GM12873 (cell line): ENCODE measurements around the gene ARHGEF25.

Experiments
- TF ChIP-seq, protein P1 (sequence below): IDR thresholded peaks from 2 replicates; pipeline ENCODE4 v1.5.1; 2012; ENCODE audit warnings: low read depth, mild to moderate bottlenecking, moderate library complexity, low read length, control low read depth; ENCODE audit not compliant: insufficient read depth; ENCODE audit errors: missing control alignments

Gene ARHGEF25

DNA sequence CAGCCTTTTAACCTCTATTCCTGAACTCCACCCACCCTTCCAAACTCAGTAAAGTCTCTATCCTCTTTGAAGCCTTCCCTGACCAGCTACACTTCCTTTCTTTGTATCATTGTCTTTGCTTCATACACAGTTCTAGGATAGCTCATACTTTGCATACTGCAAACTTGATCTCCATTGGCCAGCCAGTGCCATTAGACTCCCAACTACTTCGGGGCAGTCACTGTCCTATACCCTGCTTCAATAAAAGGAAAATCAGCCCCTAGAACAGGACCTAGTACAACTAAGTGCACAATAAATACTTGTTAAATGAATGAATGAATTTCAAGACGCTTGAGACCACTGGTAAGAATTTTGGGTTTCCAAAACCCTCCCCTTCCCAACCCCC lies 20.8 kb upstream of the ARHGEF25 start:
- TF ChIP-seq, protein P1, sequence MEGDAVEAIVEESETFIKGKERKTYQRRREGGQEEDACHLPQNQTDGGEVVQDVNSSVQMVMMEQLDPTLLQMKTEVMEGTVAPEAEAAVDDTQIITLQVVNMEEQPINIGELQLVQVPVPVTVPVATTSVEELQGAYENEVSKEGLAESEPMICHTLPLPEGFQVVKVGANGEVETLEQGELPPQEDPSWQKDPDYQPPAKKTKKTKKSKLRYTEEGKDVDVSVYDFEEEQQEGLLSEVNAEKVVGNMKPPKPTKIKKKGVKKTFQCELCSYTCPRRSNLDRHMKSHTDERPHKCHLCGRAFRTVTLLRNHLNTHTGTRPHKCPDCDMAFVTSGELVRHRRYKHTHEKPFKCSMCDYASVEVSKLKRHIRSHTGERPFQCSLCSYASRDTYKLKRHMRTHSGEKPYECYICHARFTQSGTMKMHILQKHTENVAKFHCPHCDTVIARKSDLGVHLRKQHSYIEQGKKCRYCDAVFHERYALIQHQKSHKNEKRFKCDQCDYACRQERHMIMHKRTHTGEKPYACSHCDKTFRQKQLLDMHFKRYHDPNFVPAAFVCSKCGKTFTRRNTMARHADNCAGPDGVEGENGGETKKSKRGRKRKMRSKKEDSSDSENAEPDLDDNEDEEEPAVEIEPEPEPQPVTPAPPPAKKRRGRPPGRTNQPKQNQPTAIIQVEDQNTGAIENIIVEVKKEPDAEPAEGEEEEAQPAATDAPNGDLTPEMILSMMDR: no peak

DNA sequence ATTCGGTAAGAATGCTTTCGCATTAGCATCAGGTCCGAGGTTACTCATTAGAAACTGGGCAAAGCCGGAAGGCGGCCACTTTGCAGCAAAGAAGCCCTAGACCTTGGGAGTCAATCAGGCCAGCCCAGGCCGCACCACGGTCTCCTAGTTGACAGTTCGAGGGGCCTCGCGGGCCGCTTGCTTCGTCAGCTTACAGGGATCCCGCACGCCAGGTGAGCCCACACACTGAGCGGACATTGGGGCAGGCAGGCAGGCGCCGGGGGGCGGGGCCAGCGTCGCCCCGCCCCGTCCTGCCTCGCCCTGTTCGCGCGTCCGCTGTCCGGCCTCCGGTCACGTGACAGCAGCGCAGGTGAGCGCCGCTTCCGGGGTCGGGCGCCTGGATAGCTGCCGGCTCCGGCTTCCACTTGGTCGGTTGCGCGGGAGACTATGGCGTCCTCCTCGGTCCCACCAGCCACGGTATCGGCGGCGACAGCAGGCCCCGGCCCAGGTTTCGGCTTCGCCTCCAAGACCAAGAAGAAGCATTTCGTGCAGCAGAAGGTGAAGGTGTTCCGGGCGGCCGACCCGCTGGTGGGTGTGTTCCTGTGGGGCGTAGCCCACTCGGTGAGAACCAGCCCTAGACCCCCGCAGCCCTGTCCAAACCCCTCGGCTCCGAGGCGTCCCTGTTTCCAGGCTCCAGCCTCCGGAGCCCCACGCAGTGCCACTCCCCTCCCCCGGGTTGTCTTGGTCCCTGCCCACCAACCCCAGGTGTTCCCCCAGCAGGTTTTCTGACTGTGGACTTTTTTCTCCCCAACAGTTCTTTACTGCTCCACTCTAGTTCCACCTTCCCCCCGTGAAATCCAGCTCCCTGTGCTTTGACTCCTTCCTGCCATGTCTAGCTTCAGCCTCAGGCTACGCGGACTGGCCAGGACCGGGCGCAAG lies 20.1 kb upstream of the ARHGEF25 start, which contains the start of gene PIP4K2C:
Gene PIP4K2C, plus strand, starts transcription at position 329 of the 918 bp plus-strand sequence. Its CDS starts 98 bp downstream, at position 427.
- TF ChIP-seq, protein P1: no peak

DNA sequence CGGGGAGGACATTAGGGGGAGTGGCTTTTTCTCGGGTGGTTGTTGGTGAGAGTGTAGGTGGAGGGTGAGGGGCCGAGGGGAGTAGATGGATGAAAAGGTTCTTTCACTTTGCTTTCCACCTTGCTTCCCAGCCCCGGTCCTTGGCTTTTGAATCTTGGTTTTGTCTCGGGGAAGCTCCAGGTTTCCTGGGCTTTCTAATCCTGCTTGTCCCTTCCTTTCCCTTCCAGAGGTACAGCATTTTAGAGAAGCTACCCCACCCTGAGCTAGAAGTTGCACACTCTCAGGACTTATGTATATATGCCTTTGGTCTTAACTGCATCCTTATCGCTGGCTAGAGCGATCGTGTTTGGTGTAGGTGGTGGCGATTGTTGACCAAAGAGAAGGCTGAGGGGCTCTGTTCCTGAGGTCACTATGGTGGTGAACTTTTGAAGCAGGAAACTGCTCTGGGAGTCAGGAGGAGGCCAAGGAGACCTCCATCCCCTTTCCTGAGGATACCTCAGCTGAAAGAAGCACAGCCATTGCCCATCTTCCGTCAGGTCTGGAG lies 19.4 kb upstream of the ARHGEF25 start:
- TF ChIP-seq, protein P1: no peak

DNA sequence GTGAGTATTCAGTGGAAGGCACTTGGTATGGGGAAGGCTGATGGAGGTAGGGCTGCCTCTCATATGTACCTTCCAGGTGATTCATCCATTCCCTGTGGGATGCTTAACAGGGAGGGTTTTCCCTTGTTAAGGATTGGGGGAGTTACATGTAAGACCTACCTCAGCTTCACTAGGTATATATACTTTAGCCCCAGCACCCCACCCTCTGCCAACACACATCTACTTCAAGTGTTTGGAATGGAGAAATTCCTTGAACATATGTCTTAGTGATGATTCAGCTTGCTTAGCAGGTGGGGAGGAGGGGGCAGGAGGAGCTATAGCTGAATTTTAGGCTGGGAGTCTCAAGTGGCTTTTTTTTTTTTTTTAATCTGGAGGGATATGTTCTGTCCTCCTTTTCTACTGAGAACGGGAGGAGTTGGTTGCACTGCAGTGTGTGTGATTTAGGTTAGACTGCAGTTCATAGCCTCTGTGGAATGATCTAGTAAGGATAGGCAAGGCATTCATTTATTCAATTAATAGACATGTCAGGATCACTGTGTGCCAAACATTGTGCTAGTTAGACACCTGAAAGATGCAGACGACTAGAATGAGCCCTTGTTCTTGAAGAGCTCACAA lies 18.6 kb upstream of the ARHGEF25 start:
- TF ChIP-seq, protein P1: no peak

DNA sequence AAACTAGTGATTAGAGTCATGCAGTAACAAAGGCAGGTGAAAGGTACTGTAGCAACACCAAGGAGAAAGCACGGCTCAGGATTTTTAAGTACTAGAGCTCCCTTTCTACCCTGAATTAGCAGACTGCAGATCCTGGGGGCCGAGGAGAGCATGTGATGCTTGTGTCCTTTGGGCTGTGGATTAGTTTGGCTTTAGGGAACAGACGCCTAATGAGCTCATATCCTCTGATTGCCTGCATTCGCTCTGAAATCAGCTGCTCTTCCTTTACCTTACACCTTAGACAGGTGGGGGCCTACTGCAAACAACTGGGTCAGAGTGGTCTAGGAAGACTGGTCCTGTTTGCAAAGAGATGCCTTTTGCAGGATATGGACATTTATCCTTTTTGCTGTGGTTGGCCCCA lies 18.0 kb upstream of the ARHGEF25 start:
- TF ChIP-seq, protein P1: no peak

DNA sequence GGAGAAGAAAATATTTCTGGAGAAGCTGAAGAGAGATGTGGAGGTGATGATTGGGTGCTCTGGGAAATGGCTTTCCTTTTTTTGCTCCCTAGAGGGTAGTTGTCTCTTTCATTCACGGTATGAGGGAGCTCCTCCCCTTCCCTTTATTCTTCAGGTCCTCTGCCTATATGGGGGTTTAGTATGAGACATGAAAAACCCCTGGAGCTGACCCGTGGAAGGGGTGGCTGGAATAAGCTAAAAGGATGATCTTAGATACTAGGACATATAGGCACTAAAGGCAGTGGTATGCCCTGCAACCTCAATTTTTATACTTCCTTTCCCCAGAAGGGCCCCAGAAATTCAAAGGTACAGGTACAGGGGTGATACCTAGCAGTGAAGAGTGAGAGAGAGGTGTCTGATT lies 10.8 kb upstream of the ARHGEF25 start:
- TF ChIP-seq, protein P1: no peak

DNA sequence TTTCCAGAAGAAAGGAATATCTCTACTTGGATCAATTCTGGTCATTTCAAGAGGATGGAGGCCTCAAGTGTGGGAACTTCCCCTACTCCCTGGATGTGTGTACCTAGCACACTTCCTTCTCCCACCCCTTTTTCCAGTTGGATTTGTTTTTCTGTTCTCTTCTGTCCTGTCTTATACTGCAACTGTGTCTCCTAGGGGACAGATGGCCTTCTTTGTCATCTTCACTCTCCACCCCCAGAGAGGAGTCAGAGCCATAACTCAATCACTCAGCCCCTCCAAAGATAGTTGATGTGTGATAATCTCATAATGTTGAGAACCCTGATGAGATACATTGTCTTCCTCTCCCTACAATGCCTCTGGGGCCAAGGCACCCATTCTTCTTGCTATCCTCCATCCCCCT lies 8.7 kb upstream of the ARHGEF25 start:
- TF ChIP-seq, protein P1: no peak
